Nucleus accumbens (tissue), 56 donors: Measurements from ENCODE around the gene ABI3.

Experiments
- DNase-seq, 56 donors: peaks; one replicate each; lab custom pipeline; 2025; lab: John Stamatoyannopoulos, UW

ABI3 gene

GRCh38 chr17:49223517-49224197 is 13.2 kb downstream of the ABI3 start:
- peak in 24 of 56 donors; percentile 2 to 66 (median 18) for DNase-seq

- no peak for DNase-seq
Observed at GRCh38 chr17:49224198-49224996, 13.9 kb downstream of the ABI3 start.

- DNase-seq = no peak
Observed at GRCh38 chr17:49224997-49225337, 14.5 kb downstream of the ABI3 start.

GRCh38 chr17:49225554-49226236 is 15.2 kb downstream of the ABI3 start:
- DNase-seq = no peak

GRCh38 chr17:49226771-49227435 is 16.4 kb downstream of the ABI3 start:
- no peak for DNase-seq

GRCh38 chr17:49227436-49228261 is 17.1 kb downstream of the ABI3 start:
- DNase-seq = peak in 44 of 56 donors; percentile 7 to 86 (median 30)

GRCh38 chr17:49229076-49229804 is 18.7 kb downstream of the ABI3 start:
- no peak for DNase-seq

GRCh38 chr17:49229805-49230600 is 19.5 kb downstream of the ABI3 start:
- peak in 1 of 56 donors; percentile 26 for DNase-seq

- DNase-seq = peak in 55 of 56 donors; percentile 13 to 89 (median 64)
Observed at GRCh38 chr17:49230636-49231562, 20.4 kb downstream of the ABI3 start, which contains the start of gene PHOSPHO1. PHOSPHO1 (minus strand) TSS chr17:49230787; CDS start chr17:49226691, 4,096 bp downstream.

- DNase-seq = no peak
Observed at GRCh38 chr17:49231563-49231894, 21.0 kb downstream of the ABI3 start.

GRCh38 chr17:49234509-49235080 is 24.1 kb downstream of the ABI3 start:
- DNase-seq = no peak

DNA sequence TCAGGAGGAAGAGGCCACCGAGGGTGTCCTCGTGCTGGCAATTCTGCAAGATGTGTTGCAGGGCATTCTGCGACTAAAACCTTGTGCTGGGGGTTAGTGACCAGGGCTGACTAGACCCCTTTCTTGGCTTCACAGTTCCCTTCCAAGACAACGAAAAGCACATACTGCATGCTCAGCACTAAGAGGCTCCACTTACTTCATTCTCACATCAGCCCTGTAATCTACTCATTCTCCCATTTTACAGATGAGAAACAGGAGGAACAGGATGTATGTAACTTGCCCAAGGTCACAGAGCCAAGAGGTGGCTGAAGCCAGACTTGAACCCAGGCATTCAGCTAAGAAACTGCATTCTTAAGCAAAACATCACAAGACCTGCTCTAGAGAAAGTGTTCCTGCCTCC is 25.4 kb downstream of the ABI3 start:
- no peak for DNase-seq

DNA sequence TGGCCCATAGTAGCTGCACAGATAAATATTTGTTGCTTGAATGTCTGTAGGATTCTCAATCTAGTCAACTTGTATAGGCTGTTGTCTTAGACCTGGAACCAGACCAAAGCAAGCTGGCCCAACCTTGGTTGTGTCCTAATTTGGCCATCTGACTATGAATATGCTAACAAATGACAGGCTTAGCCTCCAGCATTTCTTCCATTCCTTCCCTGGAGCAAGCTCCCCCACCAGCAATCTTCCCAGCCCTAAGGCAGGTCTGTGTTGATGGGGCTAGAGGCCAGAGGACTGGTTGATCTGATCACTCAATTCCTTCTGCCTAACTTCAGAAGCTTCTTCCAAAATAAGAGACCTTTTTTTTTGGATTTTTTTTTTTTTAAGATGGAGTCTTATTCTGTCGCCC is 29.5 kb downstream of the ABI3 start:
- no peak for DNase-seq

DNA sequence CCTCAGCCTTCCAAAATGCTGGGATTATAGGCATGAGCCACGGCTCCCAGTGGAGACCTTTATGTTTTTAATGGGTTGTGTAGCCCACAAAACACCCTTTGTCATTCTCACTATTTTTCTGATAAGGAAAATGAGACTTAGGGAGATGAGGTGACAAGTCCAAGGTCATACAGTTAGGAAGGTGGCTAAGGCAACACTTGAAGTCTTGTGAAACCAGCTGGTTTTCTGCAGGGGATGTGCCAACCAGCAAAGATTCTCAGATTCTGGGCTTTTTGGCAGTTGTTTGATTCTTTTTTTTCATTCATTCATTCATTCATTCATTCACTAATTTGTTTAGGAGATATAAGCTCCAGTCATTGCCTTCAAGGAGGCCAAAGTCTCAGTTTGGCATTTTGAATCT is 30.1 kb downstream of the ABI3 start:
- DNase-seq = no peak

DNA sequence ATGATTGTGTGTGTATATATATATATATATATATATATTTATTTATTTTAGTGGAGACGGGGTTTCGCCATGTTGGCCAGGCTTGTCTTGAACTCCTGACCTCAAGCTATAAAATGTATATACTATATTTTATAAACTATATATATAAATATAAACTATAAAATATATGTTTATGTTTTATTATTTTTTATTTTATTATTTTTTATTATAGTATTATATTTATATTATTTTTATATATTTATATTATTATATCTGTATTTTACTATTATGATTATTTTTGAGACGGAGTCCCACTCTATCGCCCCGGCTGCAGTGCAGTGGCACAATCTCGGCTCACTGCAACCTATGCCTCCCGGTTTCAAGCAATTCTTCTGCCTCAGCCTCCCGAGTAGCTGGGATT is 30.5 kb downstream of the ABI3 start:
- DNase-seq = no peak

DNA sequence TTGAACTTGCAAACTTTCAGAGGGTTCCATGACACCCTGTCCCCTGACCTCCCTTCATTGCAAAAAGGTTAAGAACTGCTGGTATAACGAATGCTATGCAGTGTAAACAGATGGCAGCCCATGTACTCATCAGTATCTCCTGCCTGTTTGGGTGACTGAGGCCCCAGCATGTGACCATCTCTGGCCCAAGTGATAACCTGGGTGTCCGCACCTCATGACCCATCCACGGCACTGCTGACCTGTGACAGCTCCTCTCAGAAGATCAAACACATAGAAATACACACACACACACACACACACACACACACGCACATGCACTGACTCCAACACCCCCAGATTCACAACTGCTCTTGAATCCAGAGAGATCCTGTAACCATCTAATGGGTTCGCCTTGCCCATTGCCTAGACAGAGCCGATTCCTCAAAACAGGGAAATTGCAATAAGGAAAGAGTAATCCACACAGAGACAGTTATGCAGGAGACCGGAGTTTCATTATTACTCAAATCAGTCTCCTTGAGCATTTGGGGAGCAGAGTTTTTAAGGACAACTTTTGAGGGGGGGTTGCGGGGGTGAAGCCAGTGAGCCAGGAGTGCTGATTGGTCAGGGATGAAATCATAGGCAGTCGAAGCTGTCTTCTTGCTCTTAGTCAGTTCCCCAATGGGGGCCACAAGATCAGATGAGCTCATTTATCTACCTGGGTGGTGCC is 31.3 kb downstream of the ABI3 start:
- DNase-seq = no peak
